GM19328 (cell line): ENCODE data around the gene PCDHB4.
"Not testable (repeated sequence)": the region's sequence is repeated elsewhere in the genome, so short reads cannot be mapped to it uniquely, and the experiment has no call there.

Experiments
- ATAC-seq: cut with Tn5 transposase; IDR thresholded peaks from one replicate; pipeline ENCODE4 v1.9.1; 2021; ENCODE audit warnings: mild to moderate bottlenecking, moderate library complexity; ENCODE audit not compliant: unreplicated experiment

The PCDHB4 gene

DNA sequence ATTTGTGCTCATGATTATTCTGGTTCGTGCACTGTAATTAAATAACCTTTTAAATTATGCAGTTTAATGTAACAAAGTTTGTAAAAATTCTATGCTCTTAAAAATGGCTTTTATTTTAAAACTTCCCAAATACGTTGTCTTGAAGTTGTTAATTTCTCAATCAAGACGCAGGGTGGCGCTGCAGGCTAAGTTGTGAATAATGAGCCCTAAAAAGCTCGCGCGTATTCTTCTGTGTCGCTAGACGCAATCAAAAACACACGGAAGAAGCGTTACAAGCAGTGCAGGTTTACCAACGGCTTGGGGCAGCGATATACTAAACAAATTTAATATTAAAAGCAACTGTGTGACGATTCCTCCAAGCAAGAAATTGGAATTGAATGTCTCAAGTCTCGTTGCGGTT is at the start of gene PCDHB4:
TSS of gene PCDHB4 (plus strand) at position 256 of the 400 bp plus-strand sequence. CDS start 181 bp downstream, outside the sequence.
- ATAC-seq, result no peak

DNA sequence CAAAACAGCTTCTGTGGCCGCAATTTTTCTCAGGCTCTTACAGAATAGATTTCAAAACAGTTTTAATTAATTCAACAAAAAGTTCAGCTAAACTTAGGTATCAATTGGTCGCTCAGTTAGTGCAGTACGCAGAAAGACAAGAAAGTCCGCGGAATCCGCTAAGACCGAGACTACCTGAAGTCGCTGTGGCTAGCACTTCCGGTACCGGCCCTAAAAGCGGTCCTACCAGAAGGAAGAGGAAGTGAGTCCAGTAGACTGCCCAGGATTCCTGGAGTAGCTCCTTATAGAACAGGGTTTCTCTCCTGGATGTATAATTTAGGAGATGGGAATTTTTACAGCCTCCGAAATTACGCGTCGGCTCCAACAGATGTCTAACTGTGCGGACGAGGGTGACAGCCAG is 43.8 kb upstream of the PCDHB4 start:
- ATAC-seq, result no peak

DNA sequence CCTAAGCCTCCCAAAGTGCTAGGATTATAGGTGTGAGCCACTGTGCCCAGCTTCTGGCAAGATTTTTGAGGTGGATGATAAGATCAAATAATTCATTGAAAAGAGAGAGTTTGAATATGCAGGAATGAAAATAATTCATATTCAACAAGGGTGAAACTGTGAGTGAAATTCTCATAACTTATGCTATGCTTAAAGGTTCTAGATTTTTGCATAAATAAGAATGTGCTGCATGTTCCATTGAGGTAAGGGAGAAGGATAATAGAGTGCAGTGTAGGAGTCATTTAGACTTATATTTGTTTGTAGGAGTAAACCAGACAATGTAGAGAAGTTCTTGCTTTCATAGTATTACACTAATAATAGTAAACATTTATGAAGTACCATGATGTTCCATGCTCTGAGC is 39.4 kb upstream of the PCDHB4 start:
- ATAC-seq, result no peak

DNA sequence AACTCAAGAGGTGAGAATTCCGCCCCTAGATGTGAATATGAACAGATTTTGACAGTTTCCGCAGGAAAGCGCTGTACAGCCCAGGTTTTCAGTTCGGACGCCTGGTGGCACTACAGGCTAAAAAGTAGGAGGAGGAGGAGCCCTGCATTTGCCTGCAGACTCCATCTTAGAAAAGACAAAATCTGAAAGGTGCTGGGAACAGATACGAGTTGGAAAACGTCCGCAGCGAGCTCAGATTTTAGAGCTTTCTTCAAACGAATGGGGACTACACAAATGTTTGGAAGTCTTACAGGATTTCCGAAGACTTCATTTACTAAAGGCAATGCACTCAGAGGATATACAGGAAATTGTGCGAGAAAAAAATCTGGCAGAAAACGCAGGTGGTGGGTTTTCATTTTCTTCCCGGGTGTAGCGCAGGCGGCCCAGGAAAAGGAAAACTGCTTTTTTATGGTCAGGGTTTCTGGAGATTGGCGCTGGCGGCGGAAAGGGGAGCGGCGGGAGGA is 37.1 kb upstream of the PCDHB4 start:
- no peak for ATAC-seq

DNA sequence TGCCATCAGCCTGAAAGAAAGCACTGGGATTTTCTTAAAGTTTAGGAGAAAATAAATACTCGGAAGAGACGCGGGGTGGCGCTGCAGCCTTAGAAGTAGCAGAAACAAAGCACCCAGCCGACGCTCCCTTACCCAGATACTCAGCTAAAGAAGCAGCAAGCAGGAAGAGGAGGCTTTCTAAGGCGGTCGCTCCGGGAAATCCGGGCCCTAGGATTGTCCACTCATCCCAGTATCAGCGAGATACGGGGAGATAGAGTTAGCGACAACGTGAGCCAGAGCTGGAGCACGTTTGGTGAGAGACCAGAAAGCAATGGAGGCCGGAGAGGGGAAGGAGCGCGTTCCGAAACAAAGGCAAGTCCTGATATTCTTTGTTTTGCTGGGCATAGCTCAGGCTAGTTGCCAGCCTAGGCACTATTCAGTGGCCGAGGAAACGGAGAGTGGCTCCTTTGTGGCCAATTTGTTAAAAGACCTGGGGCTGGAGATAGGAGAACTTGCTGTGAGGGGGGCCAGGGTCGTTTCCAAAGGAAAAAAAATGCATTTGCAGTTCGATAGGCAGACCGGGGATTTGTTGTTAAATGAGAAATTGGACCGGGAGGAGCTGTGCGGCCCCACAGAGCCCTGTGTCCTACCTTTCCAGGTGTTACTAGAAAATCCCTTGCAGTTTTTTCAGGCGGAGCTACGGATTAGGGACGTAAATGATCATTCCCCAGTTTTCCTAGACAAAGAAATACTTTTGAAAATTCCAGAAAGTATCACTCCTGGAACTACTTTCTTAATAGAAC is 26.9 kb upstream of the PCDHB4 start, which contains the start of gene PCDHB2:
TSS of gene PCDHB2 (plus strand) at position 135 of the 782 bp plus-strand sequence. CDS start at position 311, 176 bp downstream.
- ATAC-seq, result no peak

DNA sequence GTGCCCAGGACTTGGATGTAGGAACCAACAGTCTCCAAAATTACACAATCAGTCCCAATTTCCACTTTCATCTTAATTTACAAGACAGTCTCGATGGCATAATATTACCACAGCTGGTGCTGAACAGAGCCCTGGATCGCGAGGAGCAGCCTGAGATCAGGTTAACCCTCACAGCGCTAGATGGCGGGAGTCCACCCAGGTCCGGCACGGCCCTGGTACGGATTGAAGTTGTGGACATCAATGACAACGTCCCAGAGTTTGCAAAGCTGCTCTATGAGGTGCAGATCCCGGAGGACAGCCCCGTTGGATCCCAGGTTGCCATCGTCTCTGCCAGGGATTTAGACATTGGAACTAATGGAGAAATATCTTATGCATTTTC is 26.4 kb upstream of the PCDHB4 start:
- ATAC-seq, result no peak

DNA sequence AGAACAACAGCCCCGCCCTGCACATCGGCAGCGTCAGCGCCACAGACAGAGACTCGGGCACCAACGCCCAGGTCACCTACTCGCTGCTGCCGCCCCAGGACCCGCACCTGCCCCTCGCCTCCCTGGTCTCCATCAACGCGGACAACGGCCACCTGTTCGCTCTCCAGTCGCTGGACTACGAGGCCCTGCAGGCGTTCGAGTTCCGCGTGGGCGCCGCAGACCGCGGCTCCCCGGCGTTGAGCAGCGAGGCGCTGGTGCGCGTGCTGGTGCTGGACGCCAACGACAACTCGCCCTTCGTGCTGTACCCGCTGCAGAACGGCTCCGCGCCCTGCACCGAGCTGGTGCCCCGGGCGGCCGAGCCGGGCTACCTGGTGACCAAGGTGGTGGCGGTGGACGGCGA is 25.4 kb upstream of the PCDHB4 start:
- ATAC-seq, result not testable (repeated sequence)

DNA sequence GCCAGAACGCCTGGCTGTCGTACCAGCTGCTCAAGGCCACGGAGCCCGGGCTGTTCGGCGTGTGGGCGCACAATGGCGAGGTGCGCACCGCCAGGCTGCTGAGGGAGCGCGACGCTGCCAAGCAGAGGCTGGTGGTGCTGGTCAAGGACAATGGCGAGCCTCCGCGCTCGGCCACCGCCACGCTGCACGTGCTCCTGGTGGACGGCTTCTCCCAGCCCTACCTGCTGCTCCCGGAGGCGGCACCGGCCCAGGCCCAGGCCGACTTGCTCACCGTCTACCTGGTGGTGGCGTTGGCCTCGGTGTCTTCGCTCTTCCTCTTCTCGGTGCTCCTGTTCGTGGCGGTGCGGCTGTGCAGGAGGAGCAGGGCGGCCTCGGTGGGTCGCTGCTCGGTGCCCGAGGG is 25.0 kb upstream of the PCDHB4 start:
- ATAC-seq, result not testable (repeated sequence)

DNA sequence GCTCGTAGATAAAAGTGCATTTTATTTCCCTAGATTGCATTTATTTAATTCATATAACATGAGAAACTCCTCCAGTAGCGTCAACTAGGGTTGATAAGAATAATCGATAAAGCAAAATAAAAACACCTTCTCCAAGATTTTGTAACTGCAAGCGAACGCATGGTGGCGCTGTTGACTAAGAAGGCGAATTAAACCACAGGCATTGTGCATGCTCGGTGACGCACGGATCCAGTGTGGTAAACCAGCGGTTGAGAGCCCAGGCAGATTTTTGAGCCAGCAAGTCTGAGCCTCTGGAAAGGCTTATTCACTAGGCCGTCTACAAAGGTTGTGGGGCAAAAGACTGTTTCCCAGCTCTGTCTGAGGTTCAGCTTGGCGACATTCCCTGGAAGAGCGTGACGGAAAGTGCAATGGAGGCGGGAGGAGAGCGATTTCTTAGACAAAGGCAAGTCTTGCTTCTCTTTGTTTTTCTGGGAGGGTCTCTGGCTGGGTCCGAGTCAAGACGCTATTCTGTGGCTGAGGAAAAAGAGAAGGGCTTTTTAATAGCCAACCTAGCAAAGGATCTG is 21.3 kb upstream of the PCDHB4 start, which contains the start of gene PCDHB3:
TSS of gene PCDHB3 (plus strand) at position 231 of the 563 bp plus-strand sequence. CDS start at position 408, 177 bp downstream.
- ATAC-seq, result no peak

DNA sequence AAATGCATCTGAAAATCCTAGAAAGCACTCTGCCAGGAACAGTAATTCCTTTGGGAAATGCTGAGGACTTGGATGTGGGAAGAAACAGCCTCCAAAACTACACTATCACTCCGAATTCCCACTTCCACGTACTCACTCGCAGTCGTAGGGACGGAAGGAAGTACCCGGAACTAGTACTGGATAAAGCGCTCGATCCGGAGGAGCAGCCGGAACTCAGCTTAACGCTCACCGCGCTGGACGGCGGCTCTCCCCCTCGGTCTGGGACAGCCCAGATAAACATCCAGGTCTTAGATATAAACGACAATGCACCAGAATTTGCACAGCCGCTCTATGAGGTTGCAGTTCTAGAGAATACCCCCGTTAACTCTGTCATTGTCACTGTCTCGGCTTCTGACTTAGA is 20.6 kb upstream of the PCDHB4 start:
- no peak for ATAC-seq

DNA sequence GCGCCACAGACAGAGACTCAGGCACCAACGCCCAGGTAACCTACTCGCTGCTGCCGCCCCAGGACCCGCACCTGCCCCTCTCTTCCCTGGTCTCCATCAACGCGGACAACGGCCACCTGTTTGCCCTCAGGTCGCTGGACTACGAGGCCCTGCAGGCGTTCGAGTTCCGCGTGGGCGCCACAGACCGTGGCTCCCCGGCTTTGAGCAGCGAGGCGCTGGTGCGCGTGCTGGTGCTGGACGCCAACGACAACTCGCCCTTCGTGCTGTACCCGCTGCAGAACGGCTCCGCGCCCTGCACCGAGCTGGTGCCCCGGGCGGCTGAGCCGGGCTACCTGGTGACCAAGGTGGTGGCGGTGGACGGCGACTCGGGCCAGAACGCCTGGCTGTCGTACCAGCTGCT is 19.5 kb upstream of the PCDHB4 start:
- ATAC-seq, result not testable (repeated sequence)

DNA sequence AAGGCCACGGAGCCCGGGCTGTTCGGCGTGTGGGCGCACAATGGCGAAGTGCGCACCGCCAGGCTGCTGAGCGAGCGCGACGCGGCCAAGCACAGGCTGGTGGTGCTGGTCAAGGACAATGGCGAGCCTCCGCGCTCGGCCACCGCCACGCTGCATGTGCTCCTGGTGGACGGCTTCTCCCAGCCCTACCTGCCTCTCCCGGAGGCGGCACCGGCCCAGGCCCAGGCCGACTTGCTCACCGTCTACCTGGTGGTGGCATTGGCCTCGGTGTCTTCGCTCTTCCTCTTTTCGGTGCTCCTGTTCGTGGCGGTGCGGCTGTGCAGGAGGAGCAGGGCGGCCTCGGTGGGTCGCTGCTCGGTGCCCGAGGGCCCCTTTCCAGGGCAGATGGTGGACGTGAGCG is 19.1 kb upstream of the PCDHB4 start:
- ATAC-seq, result not testable (repeated sequence)

DNA sequence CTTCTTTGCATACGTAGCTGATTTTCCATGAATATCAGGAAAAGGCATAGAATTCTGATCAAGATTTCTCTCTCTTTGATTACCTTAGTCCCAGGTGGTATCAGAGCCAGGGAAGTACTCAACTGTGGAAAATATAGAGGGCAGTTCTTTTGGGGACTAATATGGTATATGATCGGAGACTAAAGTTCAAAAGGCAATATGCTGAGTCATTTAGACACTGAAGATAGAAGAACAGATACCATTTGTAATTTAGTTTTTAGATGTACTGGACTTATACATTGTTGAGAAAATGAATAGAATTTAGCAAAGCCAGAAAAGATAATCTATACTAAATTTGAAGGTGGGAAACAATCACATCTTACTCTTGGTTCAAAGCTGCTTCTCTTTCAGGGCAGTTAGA is 16.3 kb upstream of the PCDHB4 start:
- no peak for ATAC-seq

DNA sequence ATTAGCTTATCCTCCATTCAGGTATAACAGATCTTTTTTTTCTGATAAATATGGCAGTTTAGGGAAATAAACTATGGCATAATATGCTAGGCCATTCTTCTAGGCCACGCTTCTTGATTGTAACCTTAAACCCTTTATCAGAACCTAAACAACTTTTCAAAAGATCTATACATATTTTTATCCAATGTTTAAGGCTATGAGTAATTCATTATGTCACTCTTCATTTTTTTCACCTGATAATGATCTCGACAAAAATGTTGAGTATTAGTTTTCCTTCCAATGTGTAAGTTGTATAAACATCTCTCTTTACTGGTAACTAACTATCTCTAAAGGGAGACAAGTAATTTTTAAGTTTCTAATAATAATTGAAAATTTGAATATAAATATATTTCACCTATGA is 2.4 kb upstream of the PCDHB4 start:
- ATAC-seq, result no peak

DNA sequence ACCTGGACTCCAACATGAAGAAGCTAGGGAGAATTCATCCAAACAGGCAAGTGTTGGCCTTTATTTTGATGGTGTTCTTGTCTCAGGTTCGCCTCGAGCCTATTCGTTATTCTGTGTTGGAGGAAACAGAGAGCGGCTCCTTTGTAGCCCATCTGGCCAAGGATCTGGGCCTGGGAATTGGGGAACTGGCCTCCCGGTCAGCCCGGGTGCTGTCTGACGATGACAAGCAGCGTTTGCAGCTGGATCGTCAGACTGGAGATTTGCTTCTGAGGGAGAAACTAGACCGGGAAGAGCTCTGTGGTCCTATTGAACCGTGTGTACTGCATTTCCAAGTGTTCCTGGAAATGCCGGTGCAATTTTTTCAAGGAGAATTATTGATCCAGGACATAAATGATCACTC is 367 bp downstream of the PCDHB4 start:
- ATAC-seq, result no peak

DNA sequence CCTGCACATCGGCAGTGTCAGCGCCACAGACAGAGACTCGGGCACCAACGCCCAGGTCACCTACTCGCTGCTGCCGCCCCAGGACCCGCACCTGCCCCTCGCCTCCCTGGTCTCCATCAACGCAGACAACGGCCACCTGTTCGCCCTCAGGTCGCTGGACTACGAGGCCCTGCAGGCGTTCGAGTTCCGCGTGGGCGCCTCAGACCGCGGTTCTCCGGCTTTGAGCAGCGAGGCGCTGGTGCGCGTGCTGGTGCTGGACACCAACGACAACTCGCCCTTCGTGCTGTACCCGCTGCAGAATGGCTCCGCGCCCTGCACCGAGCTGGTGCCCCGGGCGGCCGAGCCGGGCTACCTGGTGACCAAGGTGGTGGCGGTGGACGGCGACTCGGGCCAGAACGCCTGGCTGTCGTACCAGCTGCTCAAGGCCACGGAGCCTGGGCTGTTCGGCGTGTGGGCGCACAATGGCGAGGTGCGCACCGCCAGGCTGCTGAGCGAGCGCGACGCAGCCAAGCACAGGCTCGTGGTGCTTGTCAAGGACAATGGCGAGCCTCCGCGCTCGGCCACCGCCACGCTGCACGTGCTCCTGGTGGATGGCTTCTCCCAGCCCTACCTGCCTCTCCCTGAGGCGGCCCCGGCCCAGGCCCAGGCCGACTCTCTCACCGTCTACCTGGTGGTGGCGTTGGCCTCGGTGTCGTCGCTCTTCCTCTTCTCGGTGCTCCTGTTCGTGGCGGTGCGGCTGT is 1.9 kb downstream of the PCDHB4 start:
- ATAC-seq, result not testable (repeated sequence)

DNA sequence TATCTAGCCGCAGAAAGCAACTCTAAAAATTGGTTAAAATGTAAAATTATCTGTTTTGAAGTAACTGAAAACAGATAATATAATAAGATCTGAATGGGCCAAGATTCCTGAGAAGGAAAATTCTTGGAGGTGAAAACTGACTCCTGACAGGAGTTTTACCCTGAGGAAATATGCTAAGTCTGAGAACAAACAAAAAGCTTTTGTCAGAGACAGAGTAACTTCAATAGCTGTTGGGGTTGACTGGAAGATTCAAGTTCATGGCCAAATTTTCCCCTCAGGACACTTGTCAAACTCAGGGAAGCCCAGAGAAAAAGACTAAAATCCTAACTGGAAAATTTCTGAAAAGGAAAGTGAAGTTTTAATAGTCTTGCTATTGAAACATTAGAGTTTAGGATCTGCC is 5.7 kb downstream of the PCDHB4 start:
- no peak for ATAC-seq

DNA sequence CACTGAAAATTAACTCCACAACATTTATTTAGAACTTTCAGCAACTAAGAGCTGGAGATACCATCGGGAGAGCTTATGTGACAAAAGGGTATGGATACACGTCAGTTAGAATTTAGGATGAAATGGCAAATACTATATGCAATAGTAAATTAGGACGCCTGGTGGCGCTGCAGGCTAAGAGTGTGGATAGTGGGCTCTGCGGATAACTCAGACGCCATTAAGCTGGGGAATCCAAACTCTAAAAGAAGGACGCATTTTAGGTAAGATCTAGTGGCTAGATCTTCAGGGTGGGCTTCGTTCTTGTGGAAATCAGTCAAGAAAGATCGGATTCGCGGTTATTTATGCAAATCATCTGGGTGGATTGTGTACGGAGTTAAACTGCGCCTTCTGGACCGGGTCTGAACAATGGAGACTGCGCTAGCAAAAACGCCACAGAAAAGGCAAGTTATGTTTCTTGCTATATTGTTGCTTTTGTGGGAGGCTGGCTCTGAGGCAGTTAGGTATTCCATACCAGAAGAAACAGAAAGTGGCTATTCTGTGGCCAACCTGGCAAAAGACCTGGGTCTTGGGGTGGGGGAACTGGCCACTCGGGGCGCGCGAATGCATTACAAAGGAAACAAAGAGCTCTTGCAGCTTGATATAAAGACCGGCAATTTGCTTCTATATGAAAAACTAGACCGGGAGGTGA is 13.6 kb downstream of the PCDHB4 start, which contains the start of gene PCDHB5:
TSS of gene PCDHB5 (plus strand) at position 177 of the 688 bp plus-strand sequence. CDS start at position 406, 229 bp downstream.
- no peak for ATAC-seq

DNA sequence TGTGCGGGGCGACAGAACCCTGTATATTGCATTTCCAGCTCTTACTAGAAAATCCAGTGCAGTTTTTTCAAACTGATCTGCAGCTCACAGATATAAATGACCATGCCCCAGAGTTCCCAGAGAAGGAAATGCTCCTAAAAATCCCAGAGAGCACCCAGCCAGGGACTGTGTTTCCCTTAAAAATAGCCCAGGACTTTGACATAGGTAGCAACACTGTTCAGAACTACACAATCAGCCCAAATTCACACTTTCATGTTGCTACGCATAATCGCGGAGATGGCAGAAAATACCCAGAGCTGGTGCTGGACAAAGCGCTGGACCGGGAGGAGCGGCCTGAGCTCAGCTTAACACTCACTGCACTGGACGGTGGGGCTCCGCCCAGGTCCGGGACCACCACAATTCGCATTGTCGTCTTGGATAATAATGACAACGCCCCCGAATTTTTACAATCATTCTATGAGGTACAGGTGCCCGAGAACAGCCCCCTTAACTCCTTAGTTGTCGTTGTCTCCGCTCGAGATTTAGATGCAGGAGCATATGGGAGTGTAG is 14.2 kb downstream of the PCDHB4 start:
- ATAC-seq, result no peak

DNA sequence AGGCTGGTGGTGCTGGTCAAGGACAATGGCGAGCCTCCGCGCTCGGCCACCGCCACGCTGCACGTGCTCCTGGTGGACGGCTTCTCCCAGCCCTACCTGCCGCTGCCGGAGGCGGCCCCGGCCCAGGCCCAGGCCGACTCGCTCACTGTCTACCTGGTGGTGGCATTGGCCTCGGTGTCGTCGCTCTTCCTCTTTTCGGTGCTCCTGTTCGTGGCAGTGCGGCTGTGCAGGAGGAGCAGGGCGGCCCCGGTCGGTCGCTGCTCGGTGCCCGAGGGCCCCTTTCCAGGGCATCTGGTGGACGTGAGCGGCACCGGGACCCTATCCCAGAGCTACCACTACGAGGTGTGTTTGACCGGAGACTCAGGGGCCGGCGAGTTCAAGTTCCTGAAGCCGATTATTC is 15.7 kb downstream of the PCDHB4 start:
- ATAC-seq, result not testable (repeated sequence)
